CD14-positive monocyte (primary cell): ENCODE results near the gene GUSB. TPM values are rescaled to one million over a fixed set of nuclear protein-coding genes. Genes with fewer than 3 reads are reported as not detected.

Source experiments
- DNase-seq, 3 donors: peaks; one replicate each; pipeline ENCODE4 v3.0.0-alpha.2; 2011 to 2022
- H2AFZ ChIP-seq: 2 replicates; pipeline ENCODE4 v1.6.0; 2012; ENCODE audit warnings: mild to moderate bottlenecking, low read depth, low read length, inconsistent platforms; ENCODE audit not compliant: insufficient read depth, poor library complexity, severe bottlenecking
- H3K27ac ChIP-seq, 2 donors: 1 replicate in 1 of 2; 2 replicates in 1 of 2; pipeline ENCODE4 v1.5.1; 2012 to 2013; ENCODE audit warnings: low read length in 2 of 2, control low read depth in 1 of 2, inconsistent platforms in 1 of 2, low read depth in 1 of 2, mild to moderate bottlenecking in 1 of 2
- H3K27me3 ChIP-seq, 2 donors: one replicate each; pipeline versions ENCODE4 v1.6.0 to v1.6.1; 2011 to 2013; ENCODE audit warnings: low read length in 2 of 2; ENCODE audit not compliant: control insufficient read depth in 2 of 2, insufficient read depth in 2 of 2
- H3K36me3 ChIP-seq, 2 donors: replicated peaks in 1 of 2; 1 replicate in 1 of 2; 2 replicates in 1 of 2; pipeline versions ENCODE4 v1.5.1 to v1.6.1; 2012 to 2013; ENCODE audit warnings: low read length in 2 of 2, control low read depth in 1 of 2, inconsistent platforms in 1 of 2, mild to moderate bottlenecking in 1 of 2; ENCODE audit not compliant: insufficient read depth in 2 of 2, control insufficient read depth in 1 of 2
- H3K4me1 ChIP-seq, 2 donors: 1 replicate in 1 of 2; 2 replicates in 1 of 2; pipeline versions ENCODE4 v1.5.1 to v1.6.1; 2012 to 2013; ENCODE audit warnings: low read length in 2 of 2, control low read depth in 1 of 2, inconsistent platforms in 1 of 2, mild to moderate bottlenecking in 1 of 2, moderate library complexity in 1 of 2; ENCODE audit not compliant: insufficient read depth in 2 of 2, control insufficient read depth in 1 of 2
- H3K4me2 ChIP-seq: replicated peaks from 2 replicates; pipeline ENCODE3; 2012; ENCODE audit warnings: low read length, moderate library complexity, mild to moderate bottlenecking; ENCODE audit not compliant: poor library complexity, severe bottlenecking; ENCODE audit errors: extremely low read depth
- H3K4me3 ChIP-seq, 3 experiments: fragments of 200-600 bp in 1 of 3; sonication (generic) in 1 of 3; replicated peaks in 1 of 3; 1 replicate in 2 of 3; 2 replicates in 1 of 3; pipeline ENCODE4 v1.5.1; 2011 to 2013; ENCODE audit warnings: low read length in 3 of 3, mild to moderate bottlenecking in 3 of 3, control low read depth in 2 of 3, low read depth in 2 of 3, inconsistent platforms in 1 of 3, moderate library complexity in 1 of 3
- H3K79me2 ChIP-seq: 2 replicates; pipeline ENCODE4 v1.6.0; 2012; ENCODE audit warnings: mild to moderate bottlenecking, control low read depth, inconsistent platforms, low read length, moderate library complexity; ENCODE audit not compliant: insufficient read depth
- H3K9ac ChIP-seq: 2 replicates; pipeline ENCODE4 v1.6.0; 2017; ENCODE audit warnings: low read length, mild to moderate bottlenecking; ENCODE audit not compliant: insufficient read depth, poor library complexity, severe bottlenecking
- H3K9me3 ChIP-seq, 2 donors: replicated peaks in 1 of 2; 1 replicate in 1 of 2; 2 replicates in 1 of 2; pipeline versions ENCODE4 v1.5.1 to v1.6.1; 2012 to 2013; ENCODE audit warnings: low read length in 2 of 2, control low read depth in 1 of 2; ENCODE audit not compliant: control insufficient read depth in 1 of 2, insufficient read depth in 1 of 2
- H4K20me1 ChIP-seq: 2 replicates; pipeline ENCODE4 v1.6.0; 2012; ENCODE audit warnings: mild to moderate bottlenecking, low read length, control low read depth, moderate library complexity; ENCODE audit not compliant: insufficient read depth
- H3K27ac Mint-ChIP-seq, 7 donors: one replicate each; pipeline ENCODE4 v1.8.0; 2020; ENCODE audit warnings: mild to moderate bottlenecking in 7 of 7, mixed read lengths in 7 of 7, moderate library complexity in 6 of 7, inconsistent platforms in 2 of 7
- H3K27me3 Mint-ChIP-seq, 3 donors: one replicate each; pipeline ENCODE4 v1.8.0; 2021 to 2022; ENCODE audit warnings: low read depth in 3 of 3, mild to moderate bottlenecking in 3 of 3, mixed read lengths in 3 of 3, moderate library complexity in 3 of 3, inconsistent platforms in 1 of 3
- H3K36me3 Mint-ChIP-seq, 2 donors: one replicate each; pipeline ENCODE4 v1.8.0; 2020; ENCODE audit warnings: mixed read lengths in 2 of 2, inconsistent platforms in 1 of 2, mild to moderate bottlenecking in 1 of 2
- H3K4me1 Mint-ChIP-seq: one replicate; pipeline ENCODE4 v1.8.0; 2020; ENCODE audit warnings: mild to moderate bottlenecking, mixed read lengths
- H3K4me3 Mint-ChIP-seq, 2 donors: one replicate each; pipeline ENCODE4 v1.8.0; 2020; ENCODE audit warnings: mild to moderate bottlenecking in 2 of 2, mixed read lengths in 2 of 2, moderate library complexity in 1 of 2
- H3K9me3 Mint-ChIP-seq, 7 donors: one replicate each; pipeline ENCODE4 v1.8.0; 2020 to 2022; ENCODE audit warnings: mixed read lengths in 7 of 7, mild to moderate bottlenecking in 6 of 7, moderate library complexity in 6 of 7, inconsistent platforms in 2 of 7
- WGBS: methylation state at CpG from one replicate; pipeline ENCODE4 v1.1.5; 2013; ENCODE audit warnings: missing lambda C conversion rate; ENCODE audit not compliant: insufficient coverage; 5-methylcytosine and 5-hydroxymethylcytosine counted together
- intact Hi-C, 2 donors: fragments of 100-400 bp; cut with micrococcal nuclease; formaldehyde crosslinking; loops; one replicate each; pipeline versions ENCODE4 v1.15.0 to v1.15.1; 2023
- polyA plus RNA-seq, 3 donors: library from polyadenylated mRNA; depleted of rRNA in 1 of 3; unstranded in 2 of 3; stranded (reverse) in 1 of 3; fragments of 300-500 nt in 2 of 3; fragments of >200 nt in 1 of 3; fragmentation: Illumina TruSeq in 2 of 3; gene quantifications; 1 replicate in 2 of 3; 2 replicates in 1 of 3; pipeline ENCODE4 v1.2.3, GENCODE V29; 2012 to 2021
- TF ChIP-seq, protein P1 (sequence below): fragments of 200-600 bp; IDR thresholded peaks from one replicate; pipeline ENCODE4 v1.8.0; 2022; ENCODE audit warnings: antibody characterized with exemption, mild to moderate bottlenecking

GUSB gene
- polyA plus RNA-seq, 3 donors = 113 to 121 (median 115) TPM

GRCh38 chr7:65931685-65932084, 50.3 kb downstream of the GUSB start:
- H3K36me3 Mint-ChIP-seq = peaks cover 0 to 2% of the 10 kb centered on the region in 2 donors
- WGBS = no CpG with 5 or more reads among the region's 4 CpGs
- Histone ChIP-seq H3K4me3 (no peak overlapping the region), H2AFZ (no peak overlapping the region), H3K27ac (no peak overlapping the region), H4K20me1 (no peaks in the 10 kb centered on the region), H3K4me1 (no peaks in the 10 kb centered on the region), H3K9me3 (no peaks in the 10 kb centered on the region), H3K79me2 (peaks cover 12% of the 10 kb centered on the region), H3K4me2 (no peak overlapping the region), H3K27me3 (no peaks in the 10 kb centered on the region), H3K9ac (no peak overlapping the region), H3K36me3 (no peaks in the 10 kb centered on the region)
- intact Hi-C loops = no loop called here
- no peak for DNase-seq
- peak overlapping the region in 1 of 2 donors; percentile 40 for H3K4me3 Mint-ChIP-seq
- TF ChIP-seq, protein P1, sequence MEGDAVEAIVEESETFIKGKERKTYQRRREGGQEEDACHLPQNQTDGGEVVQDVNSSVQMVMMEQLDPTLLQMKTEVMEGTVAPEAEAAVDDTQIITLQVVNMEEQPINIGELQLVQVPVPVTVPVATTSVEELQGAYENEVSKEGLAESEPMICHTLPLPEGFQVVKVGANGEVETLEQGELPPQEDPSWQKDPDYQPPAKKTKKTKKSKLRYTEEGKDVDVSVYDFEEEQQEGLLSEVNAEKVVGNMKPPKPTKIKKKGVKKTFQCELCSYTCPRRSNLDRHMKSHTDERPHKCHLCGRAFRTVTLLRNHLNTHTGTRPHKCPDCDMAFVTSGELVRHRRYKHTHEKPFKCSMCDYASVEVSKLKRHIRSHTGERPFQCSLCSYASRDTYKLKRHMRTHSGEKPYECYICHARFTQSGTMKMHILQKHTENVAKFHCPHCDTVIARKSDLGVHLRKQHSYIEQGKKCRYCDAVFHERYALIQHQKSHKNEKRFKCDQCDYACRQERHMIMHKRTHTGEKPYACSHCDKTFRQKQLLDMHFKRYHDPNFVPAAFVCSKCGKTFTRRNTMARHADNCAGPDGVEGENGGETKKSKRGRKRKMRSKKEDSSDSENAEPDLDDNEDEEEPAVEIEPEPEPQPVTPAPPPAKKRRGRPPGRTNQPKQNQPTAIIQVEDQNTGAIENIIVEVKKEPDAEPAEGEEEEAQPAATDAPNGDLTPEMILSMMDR = no peak
- H3K4me1 Mint-ChIP-seq = peaks cover 2% of the 10 kb centered on the region
- H3K27ac Mint-ChIP-seq = peak overlapping the region in 3 of 7 donors; percentile 25 to 77 (median 73)
- H3K9me3 Mint-ChIP-seq = peaks cover 0 to 2% (median 0%) of the 10 kb centered on the region in 7 donors
- no peaks in the 10 kb centered on the region for H3K27me3 Mint-ChIP-seq

DNA sequence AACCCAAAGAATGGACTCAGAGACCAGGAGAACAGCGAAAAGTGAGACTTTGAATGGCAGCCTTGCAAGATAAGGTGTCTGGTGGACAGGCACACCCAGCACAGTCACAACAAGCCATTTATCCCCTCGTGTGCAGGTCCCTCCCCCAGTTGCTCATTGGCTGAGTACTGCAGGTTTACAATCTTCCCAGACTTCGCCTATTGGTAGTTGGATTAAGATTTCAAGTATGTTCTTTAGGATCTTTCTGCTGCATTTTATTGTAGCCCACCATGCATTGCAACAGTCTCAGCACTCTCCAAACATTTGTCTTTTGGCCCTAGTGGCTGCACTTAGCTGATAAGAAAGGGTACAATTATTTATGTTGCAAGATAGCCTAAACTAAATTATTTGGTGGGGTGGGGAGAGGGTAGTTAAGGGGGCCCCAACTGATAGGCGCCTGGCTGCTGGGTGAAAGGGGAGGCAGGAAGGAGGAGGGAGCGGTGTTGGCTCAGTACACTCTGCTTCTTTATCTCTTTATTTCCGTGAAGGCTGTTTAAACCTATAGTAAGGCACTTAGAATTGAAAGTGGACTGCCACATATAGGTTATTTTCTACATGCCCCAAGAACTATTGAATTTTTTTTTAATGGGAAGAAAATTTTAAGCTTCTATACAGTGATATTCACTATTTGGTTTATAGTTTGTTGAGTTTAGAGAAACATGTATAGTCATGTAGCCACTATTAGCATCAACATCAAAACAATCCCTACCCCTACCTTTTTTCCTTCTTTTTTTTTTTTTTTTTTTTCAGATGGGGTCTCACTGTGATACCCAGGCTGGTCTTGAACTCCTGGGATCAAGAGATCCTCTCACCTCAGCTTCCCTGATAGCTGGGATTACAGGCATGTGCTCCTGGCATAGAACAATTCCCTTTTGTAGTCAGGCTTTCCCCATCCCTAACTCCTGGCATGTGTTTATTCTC, 54.2 kb downstream of the GUSB start:
- TF ChIP-seq, protein P1 = no peak
- H2AFZ ChIP-seq = no peak overlapping the region
- no peak for DNase-seq
- no peak overlapping the region for H3K4me3 ChIP-seq
- H3K9ac ChIP-seq = no peak overlapping the region
- peaks cover 0 to 2% of the 10 kb centered on the region in 2 donors for H3K36me3 Mint-ChIP-seq
- H3K79me2 ChIP-seq = peaks cover 5% of the 10 kb centered on the region
- no peaks in the 10 kb centered on the region for H3K27me3 Mint-ChIP-seq
- H3K27ac Mint-ChIP-seq = peak overlapping the region in 1 of 7 donors; percentile 52
- no peaks in the 10 kb centered on the region for H4K20me1 ChIP-seq
- H3K4me3 Mint-ChIP-seq = no peak overlapping the region
- no peaks in the 10 kb centered on the region for H3K9me3 ChIP-seq
- no peaks in the 10 kb centered on the region for H3K4me1 ChIP-seq
- 90% methylated on average over 2 of the region's 6 CpGs for WGBS
- no peaks in the 10 kb centered on the region for H3K4me1 Mint-ChIP-seq
- H3K27me3 ChIP-seq = no peaks in the 10 kb centered on the region
- H3K9me3 Mint-ChIP-seq = no peaks in the 10 kb centered on the region
- H3K36me3 ChIP-seq = no peaks in the 10 kb centered on the region
- intact Hi-C loops = no loop called here
- H3K27ac ChIP-seq = no peak overlapping the region
- no peak overlapping the region for H3K4me2 ChIP-seq
